A673 (cell line): ENCODE measurements around the gene ZNF2. TPM values are rescaled to one million over a fixed set of nuclear protein-coding genes. Genes with fewer than 3 reads are reported as not detected.

Source experiments
- BruUV-seq: library from RNA; stranded (reverse); fragments of 400-500 nt; replicated peaks from 2 replicates; lab custom pipeline; 2021; lab: Mats Ljungman, UMichigan
- CTCF ChIA-PET: fragments of 300-600 bp; sonication (Branson Sonifier 250); formaldehyde crosslinking; loops from one replicate; lab custom pipeline; 2022; ENCODE audit warnings: antibody characterized with exemption; lab: Charles Lee
- POLR2A ChIA-PET: fragments of 300-600 bp; sonication (Branson Sonifier 250); formaldehyde crosslinking; loops from one replicate; lab custom pipeline; 2022; ENCODE audit warnings: antibody characterized with exemption; ENCODE audit not compliant: low non-redundant PET; lab: Charles Lee
- DNase-seq: peaks from one replicate; pipeline ENCODE4 v3.0.0-alpha.2; 2015; ENCODE audit warnings: low spot score
- H3K27ac ChIP-seq: fragments of 200-600 bp; sonication (generic); 2 replicates; pipeline ENCODE4 v1.5.1; 2016; ENCODE audit warnings: mixed run types, low read depth, mild to moderate bottlenecking, mixed read lengths, antibody characterized with exemption, low read length; ENCODE audit not compliant: poor library complexity, severe bottlenecking
- H3K27me3 ChIP-seq: fragments of 200-600 bp; sonication (generic); replicated peaks from 2 replicates; pipeline ENCODE4 v1.6.1; 2017; ENCODE audit warnings: mixed run types, low read depth, mild to moderate bottlenecking, mixed read lengths, antibody characterized with exemption, low read length; ENCODE audit not compliant: insufficient read depth, poor library complexity
- H3K36me3 ChIP-seq: fragments of 200-600 bp; sonication (generic); 2 replicates; pipeline ENCODE4 v1.6.1; 2016; ENCODE audit warnings: mixed run types, mild to moderate bottlenecking, mixed read lengths, antibody characterized with exemption, low read length; ENCODE audit not compliant: insufficient read depth, poor library complexity, severe bottlenecking
- H3K4me1 ChIP-seq: fragments of 200-600 bp; sonication (generic); 2 replicates; pipeline ENCODE4 v1.6.1; 2017; ENCODE audit warnings: mixed run types, mild to moderate bottlenecking, mixed read lengths, antibody characterized with exemption, low read length; ENCODE audit not compliant: insufficient read depth, poor library complexity, severe bottlenecking
- H3K4me3 ChIP-seq: fragments of 200-600 bp; sonication (generic); 2 replicates; pipeline ENCODE4 v1.5.1; 2016; ENCODE audit warnings: low read depth, mixed run types, mild to moderate bottlenecking, mixed read lengths, low read length; ENCODE audit not compliant: poor library complexity, severe bottlenecking
- H3K9me3 ChIP-seq: fragments of 200-600 bp; sonication (generic); 2 replicates; pipeline ENCODE4 v1.6.1; 2016; ENCODE audit warnings: mixed run types, low read depth, mild to moderate bottlenecking, mixed read lengths, antibody characterized with exemption, low read length; ENCODE audit not compliant: poor library complexity, severe bottlenecking
- EZH2 ChIP-seq: fragments of 200-600 bp; sonication (generic); IDR thresholded peaks from 2 replicates; pipeline ENCODE4 v1.6.1; 2017; ENCODE audit warnings: borderline replicate concordance, low read depth, mild to moderate bottlenecking, mixed read lengths, antibody characterized with exemption, low read length; ENCODE audit not compliant: poor library complexity, severe bottlenecking
- intact Hi-C: fragments of 100-400 bp; cut with micrococcal nuclease; formaldehyde crosslinking; loops from one replicate; pipeline ENCODE4 v1.10.0; 2022; ENCODE audit not compliant: unreplicated experiment
- total RNA-seq: library from RNA; stranded (reverse); gene quantifications from 2 replicates; pipeline ENCODE4 v1.2.3, GENCODE V29; 2021
- TF ChIP-seq, protein P1 (sequence below): fragments of 300-800, 200-600 bp; sonication (generic); conservative IDR thresholded peaks from 2 replicates; pipeline ENCODE4 v1.5.1; 2017; ENCODE audit warnings: low read depth, mild to moderate bottlenecking, antibody characterized with exemption, low read length, moderate library complexity, mixed read lengths

ZNF2 gene
- total RNA-seq, 1 experiment from 2014 or later: 4.6 TPM

DNA sequence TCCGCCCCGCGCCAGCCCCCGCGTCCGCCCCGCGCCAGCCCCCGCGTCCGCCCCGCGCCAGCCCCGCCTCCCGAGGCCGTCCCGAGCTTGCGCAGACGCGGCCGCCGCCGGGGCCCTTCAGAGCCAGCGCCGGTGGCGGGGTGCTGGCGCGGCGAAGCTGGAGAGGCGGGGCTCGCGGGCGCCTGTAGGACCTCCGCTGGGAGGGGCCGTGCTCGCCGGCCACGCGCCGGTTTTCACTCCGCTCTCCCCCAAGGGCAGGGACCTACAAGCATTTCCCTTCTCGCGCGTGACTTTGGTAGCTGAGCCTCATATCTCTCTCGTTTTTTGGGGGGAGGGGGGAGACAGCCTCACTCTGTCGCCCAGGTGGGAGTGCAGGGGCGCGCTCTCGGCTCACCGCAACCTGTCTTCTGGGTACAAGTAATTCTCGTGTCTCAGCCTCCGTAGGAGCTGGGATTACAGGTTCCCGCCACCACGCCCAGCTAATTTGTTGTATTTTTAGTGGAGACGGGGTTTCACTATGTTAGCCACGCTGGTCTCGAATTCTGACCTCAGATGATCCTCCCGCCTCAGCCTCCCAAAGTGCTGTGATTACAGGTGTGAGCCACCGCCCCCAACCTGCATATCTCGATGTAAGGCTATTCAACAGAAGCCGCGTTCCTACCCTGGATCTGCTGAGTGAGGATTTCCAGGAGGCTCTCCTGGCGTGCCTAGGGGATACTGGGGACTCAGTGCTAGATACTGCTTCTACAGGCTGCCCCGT, 5.7 kb upstream of the ZNF2 start, which contains the start of gene ZNF514:
ZNF514 (minus strand) TSS at position 159 of the 760 bp plus-strand sequence. CDS start 6,595 bp downstream, outside the sequence.
- peak within 1 kb of the TSS; percentile 71 for H3K4me3 ChIP-seq
- POLR2A ChIA-PET: no interaction called here
- TF ChIP-seq, protein P1, sequence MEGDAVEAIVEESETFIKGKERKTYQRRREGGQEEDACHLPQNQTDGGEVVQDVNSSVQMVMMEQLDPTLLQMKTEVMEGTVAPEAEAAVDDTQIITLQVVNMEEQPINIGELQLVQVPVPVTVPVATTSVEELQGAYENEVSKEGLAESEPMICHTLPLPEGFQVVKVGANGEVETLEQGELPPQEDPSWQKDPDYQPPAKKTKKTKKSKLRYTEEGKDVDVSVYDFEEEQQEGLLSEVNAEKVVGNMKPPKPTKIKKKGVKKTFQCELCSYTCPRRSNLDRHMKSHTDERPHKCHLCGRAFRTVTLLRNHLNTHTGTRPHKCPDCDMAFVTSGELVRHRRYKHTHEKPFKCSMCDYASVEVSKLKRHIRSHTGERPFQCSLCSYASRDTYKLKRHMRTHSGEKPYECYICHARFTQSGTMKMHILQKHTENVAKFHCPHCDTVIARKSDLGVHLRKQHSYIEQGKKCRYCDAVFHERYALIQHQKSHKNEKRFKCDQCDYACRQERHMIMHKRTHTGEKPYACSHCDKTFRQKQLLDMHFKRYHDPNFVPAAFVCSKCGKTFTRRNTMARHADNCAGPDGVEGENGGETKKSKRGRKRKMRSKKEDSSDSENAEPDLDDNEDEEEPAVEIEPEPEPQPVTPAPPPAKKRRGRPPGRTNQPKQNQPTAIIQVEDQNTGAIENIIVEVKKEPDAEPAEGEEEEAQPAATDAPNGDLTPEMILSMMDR: no peak
- no peak for TF ChIP-seq EZH2
- peak; percentile 82 for DNase-seq
- no peaks in the 10 kb centered on the region for H3K27me3 ChIP-seq
- intact Hi-C loops: no loop called here
- H3K36me3 ChIP-seq: peaks cover 3% of the 10 kb centered on the region
- no peaks in the 10 kb centered on the region for H3K4me1 ChIP-seq
- no TSS peak for BruUV-seq
- H3K9me3 ChIP-seq: no peaks in the 10 kb centered on the region
- H3K27ac ChIP-seq: peak within 1 kb of the TSS; percentile 62
- CTCF ChIA-PET: no interaction called here

DNA sequence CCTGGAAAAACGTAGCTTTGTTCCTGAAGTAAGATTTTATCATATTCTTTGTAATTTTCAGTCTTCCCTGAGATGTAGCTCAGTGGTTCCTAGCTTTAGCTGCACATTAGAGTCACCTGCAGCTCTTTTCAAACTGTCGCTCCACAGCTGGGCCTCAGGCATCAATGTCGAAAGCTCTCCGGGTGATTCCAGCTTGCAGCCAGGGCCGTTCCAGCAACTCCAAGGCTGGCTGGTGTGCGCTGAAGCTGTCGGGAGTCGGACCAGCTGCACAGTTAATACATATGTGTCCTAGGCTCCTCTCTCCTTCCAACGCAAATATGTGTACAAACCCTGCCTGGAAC, 609 bp upstream of the ZNF2 start:
- intact Hi-C loops: loop anchor here (5.0 kb wide), 2 partner anchors 42 to 48 kb away; partner anchors contain the start of gene ZNF892
- DNase-seq: no peak
- no peaks in the 10 kb centered on the region for H3K27me3 ChIP-seq
- CTCF ChIA-PET: no interaction called here
- peaks cover 6% of the 10 kb centered on the region for H3K4me1 ChIP-seq
- peak overlapping the region; percentile 88 for H3K4me3 ChIP-seq
- H3K9me3 ChIP-seq: no peaks in the 10 kb centered on the region
- TF ChIP-seq, protein P1: no peak
- TF ChIP-seq EZH2: no peak
- POLR2A ChIA-PET: no interaction called here
- TSS peak; percentile 87 for BruUV-seq
- H3K36me3 ChIP-seq: no peaks in the 10 kb centered on the region
- peak overlapping the region; percentile 92 for H3K27ac ChIP-seq

DNA sequence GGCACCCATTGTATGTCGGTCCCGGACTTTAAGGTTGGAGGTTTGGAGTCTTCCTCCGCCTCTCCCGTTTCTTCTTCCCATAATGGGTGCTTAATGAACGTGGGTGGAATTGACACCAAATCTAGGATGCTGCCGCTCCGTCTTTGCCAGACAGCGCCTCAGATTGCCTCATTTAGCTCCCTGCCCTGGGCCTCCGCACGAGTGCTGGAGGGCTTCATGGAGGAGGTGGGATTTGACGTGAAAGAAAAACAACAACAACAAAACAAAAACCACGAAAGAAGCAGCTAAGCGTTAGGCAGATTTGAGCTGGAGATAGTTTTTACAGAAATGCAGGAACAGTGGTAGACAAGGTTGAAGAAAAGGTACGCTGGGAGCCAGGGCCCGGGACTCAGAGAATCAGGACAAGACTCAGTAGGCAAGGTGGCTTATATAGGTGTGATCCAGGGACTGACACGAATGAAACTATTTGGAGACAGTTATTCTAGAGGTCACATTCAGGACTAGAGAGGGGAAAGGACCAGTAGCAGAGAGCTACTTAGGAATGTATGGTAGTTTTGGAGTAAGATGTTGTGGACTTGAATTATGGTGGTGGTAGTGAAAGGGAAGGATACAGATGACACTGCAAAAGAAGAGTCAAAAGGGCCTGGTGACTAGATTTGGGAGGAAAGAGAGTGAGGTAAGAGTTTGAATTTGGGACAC, 605 bp downstream of the ZNF2 start:
- no peaks in the 10 kb centered on the region for H3K27me3 ChIP-seq
- no peaks in the 10 kb centered on the region for H3K9me3 ChIP-seq
- no peaks in the 10 kb centered on the region for H3K36me3 ChIP-seq
- DNase-seq: no peak
- peaks cover 6% of the 10 kb centered on the region for H3K4me1 ChIP-seq
- CTCF ChIA-PET: no interaction called here
- intact Hi-C loops: loop anchor here (5.0 kb wide), 2 partner anchors 41 to 49 kb away; partner anchors contain the start of gene ZNF892
- H3K27ac ChIP-seq: peak overlapping the region; percentile 92
- POLR2A ChIA-PET: no interaction called here
- peak overlapping the region; percentile 88 for H3K4me3 ChIP-seq
- TSS peak; percentile 73 for BruUV-seq
- TF ChIP-seq, protein P1: no peak
